HG03378 (cell line): ENCODE results near the gene LYPD1.

Source experiments
- ATAC-seq: cut with Tn5 transposase; IDR thresholded peaks from one replicate; pipeline ENCODE4 v1.9.1; 2021; ENCODE audit warnings: mild to moderate bottlenecking, moderate library complexity; ENCODE audit not compliant: unreplicated experiment

The LYPD1 gene

GRCh38 chr2:132668987-132669907 lies 758 bp downstream of the LYPD1 start:
- no peak for ATAC-seq

- ATAC-seq, result no peak
Observed at GRCh38 chr2:132668189-132668823, 1.7 kb downstream of the LYPD1 start.

DNA sequence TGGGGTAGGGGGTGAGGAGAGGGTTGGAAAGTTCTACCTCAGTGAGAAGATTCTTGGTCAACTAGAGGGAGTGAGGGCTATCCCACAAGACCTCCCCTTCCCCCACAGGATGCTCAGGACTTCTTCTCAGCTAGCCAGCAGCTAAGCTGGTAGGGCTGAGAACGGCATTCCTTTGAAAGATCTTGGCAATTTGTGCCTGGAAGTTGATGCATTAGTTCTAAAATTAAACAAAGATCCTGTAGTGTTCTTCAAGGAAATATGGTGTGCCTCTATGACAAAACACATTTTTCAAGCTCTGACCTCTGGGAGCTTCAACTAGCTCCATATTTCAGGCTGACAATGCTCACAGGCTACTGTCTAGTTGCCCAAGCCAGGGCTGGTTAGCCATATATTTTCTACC lies 2.3 kb downstream of the LYPD1 start:
- ATAC-seq, result no peak

DNA sequence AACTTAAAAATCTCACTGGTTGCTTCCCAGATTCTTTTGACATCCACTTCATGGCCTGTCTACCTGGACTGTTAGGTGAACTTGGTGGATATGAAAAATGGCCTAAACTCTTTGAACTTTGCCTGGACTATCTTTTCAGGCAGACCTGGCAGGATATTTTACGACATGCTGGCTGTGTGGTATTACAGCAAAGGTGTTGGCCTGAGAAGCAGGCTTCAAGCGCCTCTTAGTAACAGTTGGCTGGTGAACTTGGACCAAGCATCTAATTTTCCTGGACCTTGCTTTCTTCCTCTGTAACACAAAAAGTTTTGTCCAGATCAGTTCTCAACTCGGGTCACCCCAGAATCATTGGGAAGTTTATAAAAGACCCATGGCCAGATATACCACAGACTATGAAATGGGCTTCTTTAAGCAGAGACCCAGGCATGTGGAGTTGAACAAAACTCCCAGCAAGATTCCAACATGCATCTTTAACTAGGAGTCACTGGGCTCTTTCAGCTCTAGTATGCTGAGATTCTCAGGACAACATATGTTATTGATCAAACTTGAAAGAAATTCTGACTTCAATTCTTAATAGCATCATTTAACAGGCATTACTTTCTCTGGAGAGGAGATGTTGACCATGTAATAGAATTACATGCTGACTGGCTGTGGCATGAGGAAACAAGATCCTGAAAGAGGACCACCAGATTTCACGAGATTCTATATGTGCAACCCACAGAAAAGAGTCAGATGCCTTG lies 4.4 kb downstream of the LYPD1 start:
- no peak for ATAC-seq

- no peak for ATAC-seq
Observed at GRCh38 chr2:132664096-132664495, 5.9 kb downstream of the LYPD1 start.

DNA sequence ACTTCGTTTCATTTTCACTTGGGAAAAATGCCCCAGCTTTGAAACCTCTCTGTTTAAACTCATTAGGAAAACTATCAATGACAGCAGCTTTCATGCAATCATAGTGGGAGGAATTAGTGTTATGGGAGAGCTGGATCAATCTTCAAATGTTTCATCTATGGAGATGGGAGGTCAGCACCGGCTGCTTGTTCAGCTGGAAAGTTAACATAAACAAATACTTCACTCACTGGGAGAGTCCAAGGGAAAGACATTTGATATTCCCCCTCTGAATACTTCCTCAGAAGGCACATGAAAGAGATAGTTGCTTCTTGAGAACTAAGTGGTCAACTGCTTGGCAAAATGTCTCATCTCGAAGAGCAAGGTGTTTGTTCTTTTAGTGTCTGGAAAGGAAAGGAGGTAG lies 7.3 kb downstream of the LYPD1 start:
- no peak for ATAC-seq

DNA sequence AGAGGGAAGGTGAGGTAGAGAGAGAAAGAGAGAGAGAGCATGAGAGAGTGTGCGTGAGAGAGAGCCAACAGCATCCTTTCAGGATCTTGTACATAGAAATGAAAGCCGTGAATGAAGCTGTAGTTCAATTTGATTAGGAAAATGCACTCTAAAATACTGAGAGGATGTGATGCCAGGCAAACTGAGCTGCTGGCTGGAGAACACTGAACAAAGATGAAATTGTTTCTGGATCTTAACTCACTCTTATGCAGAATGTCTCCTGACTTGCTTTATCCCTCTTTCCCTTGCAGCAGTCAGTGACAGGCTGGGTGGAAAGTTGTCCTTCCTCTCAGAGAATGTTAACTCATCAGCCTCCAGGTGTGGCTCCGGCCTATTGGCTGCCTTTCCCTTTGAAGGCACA lies 10.7 kb downstream of the LYPD1 start:
- no peak for ATAC-seq

DNA sequence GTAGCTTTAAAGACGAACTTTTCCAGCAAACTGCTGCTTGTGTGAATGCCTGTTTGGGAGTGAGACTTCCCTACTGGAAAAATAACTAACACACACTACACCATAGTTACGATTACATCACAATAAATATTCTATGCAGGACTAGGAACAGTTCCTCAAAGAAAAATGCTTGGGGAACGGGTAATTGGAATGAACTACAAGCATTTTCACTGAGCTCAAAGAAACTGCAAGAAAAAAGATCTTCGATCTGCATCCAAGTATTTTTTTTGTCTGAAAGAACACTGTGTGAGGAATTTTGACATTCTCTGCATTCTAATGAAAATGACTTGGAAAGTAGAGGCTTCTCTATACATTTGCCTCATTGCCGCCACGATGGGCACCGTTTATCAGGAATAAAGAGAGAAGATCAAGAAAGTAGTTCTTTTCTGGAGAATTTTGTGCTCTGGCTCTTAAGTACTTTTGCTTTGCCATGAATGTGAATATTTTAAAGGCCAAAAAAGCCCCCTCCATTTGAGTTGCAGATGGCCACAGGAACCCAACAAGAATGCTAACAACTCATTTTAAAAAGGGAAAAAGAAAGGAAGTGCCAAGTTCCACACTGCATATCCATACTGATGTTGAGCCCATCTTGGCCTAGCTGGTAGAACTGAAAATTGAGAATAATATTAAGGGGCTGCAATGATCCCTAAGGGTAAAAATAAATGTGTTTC lies 13.6 kb downstream of the LYPD1 start:
- ATAC-seq, result no peak

GRCh38 chr2:132654968-132655367 lies 15.0 kb downstream of the LYPD1 start:
- no peak for ATAC-seq

DNA sequence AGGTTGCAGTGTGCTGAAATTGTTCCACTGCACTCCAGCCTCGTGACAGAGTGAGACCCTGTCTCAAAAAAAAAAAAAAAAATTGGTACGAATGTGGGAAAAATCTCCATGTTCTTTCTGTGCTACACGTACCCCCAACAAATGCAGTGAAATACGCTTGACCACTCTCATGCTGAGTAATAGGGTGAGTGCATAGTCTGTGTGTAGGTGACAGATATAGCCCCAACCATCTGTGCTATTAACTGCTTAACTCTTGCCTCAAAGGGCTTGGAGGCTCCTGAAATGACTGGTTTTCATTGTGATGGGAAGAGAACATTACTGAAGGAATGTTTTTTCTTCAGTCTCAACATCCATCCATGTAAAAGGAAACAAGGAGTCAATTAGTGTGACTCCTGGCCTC lies 15.7 kb downstream of the LYPD1 start:
- no peak for ATAC-seq

DNA sequence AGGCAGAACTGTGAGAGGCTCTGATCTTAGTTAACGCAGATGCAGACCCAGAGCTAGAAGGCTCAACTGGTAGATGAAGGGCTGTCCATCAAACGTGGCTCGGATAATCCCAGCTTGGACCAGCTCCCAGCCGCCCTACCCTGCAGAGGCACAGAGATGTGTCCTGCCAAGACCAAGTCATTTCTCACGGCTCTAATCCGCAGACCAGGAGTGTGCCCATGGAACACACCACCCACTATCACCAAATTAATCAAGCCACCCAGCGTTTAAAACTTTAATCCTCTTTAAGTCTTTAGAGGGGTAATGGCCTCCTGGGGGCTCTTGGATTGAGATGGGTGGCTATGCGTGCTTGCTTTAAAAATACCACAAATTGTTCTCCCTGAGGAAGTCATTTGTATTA lies 17.5 kb downstream of the LYPD1 start:
- ATAC-seq, result no peak

- no peak for ATAC-seq
Observed at GRCh38 chr2:132651115-132652045, 18.6 kb downstream of the LYPD1 start.

DNA sequence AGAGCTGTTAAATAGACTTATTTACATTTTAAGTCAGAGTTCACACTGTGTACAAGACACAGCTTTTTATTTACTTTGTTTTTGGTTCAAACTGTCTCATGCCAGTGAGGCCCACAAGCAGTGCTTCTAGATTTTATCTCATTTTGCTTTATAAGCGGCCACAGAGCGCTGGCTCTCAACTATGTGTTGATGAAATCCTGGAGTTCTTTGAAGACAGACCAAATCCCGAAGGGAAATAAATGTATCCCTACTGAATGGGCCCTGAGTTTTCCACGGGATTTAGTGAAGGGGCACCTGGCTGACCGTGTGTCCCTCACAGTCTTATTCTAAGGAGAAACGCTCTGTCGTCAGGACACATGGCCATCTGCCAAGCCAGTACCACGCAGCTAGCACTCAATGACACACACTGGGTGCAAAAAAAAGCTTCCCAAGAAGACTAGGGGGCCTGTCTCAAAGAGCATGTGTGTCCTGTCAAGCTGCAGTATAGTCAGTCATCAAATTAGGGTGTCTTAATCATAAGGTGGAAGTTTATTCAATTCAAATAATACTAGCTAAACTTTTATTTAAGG lies 23.4 kb downstream of the LYPD1 start:
- ATAC-seq, result no peak

DNA sequence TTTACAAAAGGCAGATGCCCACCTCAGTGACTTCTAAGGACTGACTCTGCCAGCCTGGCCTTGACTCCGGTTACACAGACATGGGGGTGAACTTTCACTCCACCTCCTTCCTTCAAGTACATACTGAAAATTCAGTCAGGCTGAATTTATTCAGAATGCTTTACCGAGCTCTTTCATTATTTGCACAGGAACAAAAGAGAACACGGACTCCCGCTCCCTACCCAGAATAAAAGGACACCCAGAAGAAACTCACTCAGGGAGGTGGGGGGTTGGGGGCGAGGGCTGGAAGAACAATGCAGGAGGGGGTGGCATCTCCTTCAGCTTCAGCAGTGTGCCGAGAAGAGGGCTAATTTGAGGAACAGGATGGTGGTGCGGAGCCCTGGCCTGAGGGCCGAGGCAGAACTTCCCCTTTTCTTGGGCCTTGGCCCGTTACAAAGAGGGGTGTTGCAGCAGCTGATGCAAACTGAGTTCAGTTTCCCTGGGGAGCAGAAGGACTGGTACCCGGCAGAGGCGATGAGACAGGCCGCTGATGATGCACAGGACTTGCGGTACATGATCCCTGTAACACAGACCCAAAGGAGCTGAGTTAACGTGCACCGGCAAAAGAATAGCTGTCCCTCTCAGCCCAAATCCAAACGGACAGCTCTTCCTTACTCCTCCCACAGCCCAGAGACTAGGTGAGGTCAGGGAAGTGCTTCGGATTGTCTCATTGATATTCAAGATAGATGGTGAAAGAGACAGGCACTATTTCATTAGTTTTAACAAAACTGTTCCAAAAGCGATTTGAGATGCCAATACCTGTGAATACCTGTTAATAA lies 24.1 kb downstream of the LYPD1 start:
- no peak for ATAC-seq

GRCh38 chr2:132645176-132645575 lies 24.8 kb downstream of the LYPD1 start:
- no peak for ATAC-seq

DNA sequence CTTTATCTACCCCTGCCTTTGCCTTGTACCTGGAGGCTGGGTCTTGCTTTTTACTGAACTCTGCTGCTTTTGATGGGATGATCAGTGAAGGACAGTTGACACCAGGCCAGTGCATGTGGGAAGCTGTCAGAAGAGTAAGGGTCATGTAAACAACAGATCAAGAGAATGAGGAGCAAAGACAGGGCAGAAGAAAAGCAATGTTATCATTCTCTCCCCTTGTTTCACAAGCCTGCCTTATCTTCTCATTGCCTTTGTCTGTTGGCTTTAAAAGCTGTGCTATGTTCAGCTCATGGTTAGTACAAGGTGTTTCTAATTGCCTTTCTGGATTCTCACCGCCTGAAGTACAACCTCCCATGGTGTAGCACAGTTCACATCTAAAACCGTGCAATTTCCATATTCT lies 27.6 kb downstream of the LYPD1 start:
- no peak for ATAC-seq

- ATAC-seq, result no peak
Observed at GRCh38 chr2:132641819-132642218, 28.2 kb downstream of the LYPD1 start.

GRCh38 chr2:132640116-132640515 lies 29.9 kb downstream of the LYPD1 start:
- no peak for ATAC-seq
